NCI-H460 (cell line): ENCODE measurements around the gene RASEF. TPM values are rescaled to one million over a fixed set of nuclear protein-coding genes. Genes with fewer than 3 reads are reported as not detected.
"Not testable (repeated sequence)": the region's sequence is repeated elsewhere in the genome, so short reads cannot be mapped to it uniquely, and the experiment has no call there.

ENCODE experiments used
- DNase-seq: peaks from one replicate; pipeline ENCODE4 v3.0.0-alpha.2; 2016; ENCODE audit warnings: low read depth; ENCODE audit errors: extremely low read depth
- polyA plus RNA-seq: library from polyadenylated mRNA; depleted of rRNA; stranded (reverse); fragments of >200 nt; gene quantifications from 2 replicates; pipeline ENCODE4 v1.2.3, GENCODE V29; 2014; cell fraction: nucleus; rRNA removed
- total RNA-seq: library from RNA; depleted of rRNA; stranded (reverse); fragments of >200 nt; shearing (Covaris generic); gene quantifications from 2 replicates; pipeline ENCODE4 v1.2.3, GENCODE V29; 2014; rRNA removed

RASEF gene
- total RNA-seq = 1.4 and 1.7 TPM in 2 replicates
- 0.45 and 1.4 TPM in 2 replicates for polyA plus RNA-seq

GRCh38 chr9:83062651-83063527 is at the start of gene RASEF:
Gene RASEF, minus strand, starts transcription at chr9:83063142. Its CDS starts 275 bp downstream, at chr9:83062867.
- no peak for DNase-seq

- no peak for DNase-seq
These were observed 48.2 kb upstream of the RASEF start for GRCh38 chr9:83111169-83111568.

GRCh38 chr9:83109296-83109695 is 46.4 kb upstream of the RASEF start:
- no peak for DNase-seq

GRCh38 chr9:83108208-83108607 is 45.3 kb upstream of the RASEF start:
- no peak for DNase-seq

- no peak for DNase-seq
These were observed 43.8 kb upstream of the RASEF start for GRCh38 chr9:83106772-83107171.

GRCh38 chr9:83106263-83106662 is 43.3 kb upstream of the RASEF start:
- no peak for DNase-seq

GRCh38 chr9:83097633-83098032 is 34.7 kb upstream of the RASEF start:
- DNase-seq = no peak

GRCh38 chr9:83093311-83093710 is 30.4 kb upstream of the RASEF start:
- DNase-seq = not testable (repeated sequence)

- DNase-seq = no peak
These were observed 18.9 kb upstream of the RASEF start for GRCh38 chr9:83081846-83082245.

- no peak for DNase-seq
These were observed 18.1 kb upstream of the RASEF start for GRCh38 chr9:83081010-83081409.

- not testable (repeated sequence) for DNase-seq
These were observed 13.0 kb upstream of the RASEF start for GRCh38 chr9:83075932-83076331.

GRCh38 chr9:83072498-83072897 is 9.6 kb upstream of the RASEF start:
- DNase-seq = not testable (repeated sequence)

GRCh38 chr9:83071626-83072025 is 8.7 kb upstream of the RASEF start:
- DNase-seq = no peak

GRCh38 chr9:83070261-83070660 is 7.3 kb upstream of the RASEF start:
- no peak for DNase-seq

- no peak for DNase-seq
These were observed 6.7 kb upstream of the RASEF start for GRCh38 chr9:83069651-83070050.

- no peak for DNase-seq
These were observed 5.5 kb upstream of the RASEF start for GRCh38 chr9:83068414-83068813.

- no peak for DNase-seq
These were observed 4.6 kb upstream of the RASEF start for GRCh38 chr9:83067579-83067978.

- DNase-seq = no peak
These were observed 3.8 kb upstream of the RASEF start for GRCh38 chr9:83066771-83067170.

- no peak for DNase-seq
These were observed 2.3 kb upstream of the RASEF start for GRCh38 chr9:83065233-83065632.

- no peak for DNase-seq
These were observed 822 bp downstream of the RASEF start for GRCh38 chr9:83061990-83062650.

- no peak for DNase-seq
These were observed 1.9 kb downstream of the RASEF start for GRCh38 chr9:83061036-83061435.

GRCh38 chr9:83060556-83060955 is 2.4 kb downstream of the RASEF start:
- no peak for DNase-seq
